Gastrocnemius medialis (tissue), 4 donors: ENCODE data around the gene MED28.

Experiments used
- CTCF ChIP-seq, 5 experiments: fragments of 450-650 bp in 3 of 5; fragments of 200-600 bp in 2 of 5; sonication (generic) in 2 of 5; IDR thresholded peaks in 4 of 5; conservative IDR thresholded peaks in 1 of 5; 1 replicate in 4 of 5; 2 replicates in 1 of 5; pipeline ENCODE4 v1.5.1; 2016 to 2019; ENCODE audit warnings: antibody characterized with exemption in 5 of 5, mild to moderate bottlenecking in 3 of 5, moderate library complexity in 3 of 5
- POLR2A ChIP-seq, 2 donors: fragments of 450-650 bp; IDR thresholded peaks; one replicate each; pipeline ENCODE4 v1.6.1; 2017; ENCODE audit warnings: antibody characterized with exemption in 2 of 2, mild to moderate bottlenecking in 2 of 2, moderate library complexity in 2 of 2

- no peak for TF ChIP-seq CTCF (IDR thresholded peaks at IDR 0.05 in 4 of 5, conservative IDR thresholded peaks at IDR 0.05 in 1 of 5)
- no peak for TF ChIP-seq POLR2A (IDR thresholded peaks at IDR 0.05)
Measured at GRCh38 chr4:17681281-17682221, 67.1 kb downstream of the MED28 start.
